ENCODE results near the gene PLA2G4D.

PLA2G4D gene

GRCh38 chr15:42031198-42031915 is 63.0 kb downstream of the PLA2G4D start:
- TF ChIP-seq CTCF (IDR thresholded peaks at IDR 0.05): no peak

- TF ChIP-seq CTCF (IDR thresholded peaks at IDR 0.05): no peak
These were observed 66.8 kb downstream of the PLA2G4D start for GRCh38 chr15:42027521-42027920.

GRCh38 chr15:42024303-42024702 is 70.1 kb downstream of the PLA2G4D start:
- TF ChIP-seq CTCF (IDR thresholded peaks at IDR 0.05): no peak

- TF ChIP-seq CTCF (IDR thresholded peaks at IDR 0.05): no peak
These were observed 72.8 kb downstream of the PLA2G4D start for GRCh38 chr15:42021593-42021992.

- no peak for TF ChIP-seq CTCF (IDR thresholded peaks at IDR 0.05)
These were observed 73.6 kb downstream of the PLA2G4D start, which contains the start of gene PLA2G4E for GRCh38 chr15:42020713-42021273. Gene PLA2G4E, minus strand, starts transcription at chr15:42021042. Its CDS starts 12 bp downstream, at chr15:42021030.

GRCh38 chr15:42018306-42019224 is 75.8 kb downstream of the PLA2G4D start:
- no peak for TF ChIP-seq CTCF (IDR thresholded peaks at IDR 0.05)

Measured in LNCAP (cell line).